GM12892 (cell line): ENCODE measurements around the gene ATP2B2.

ENCODE experiments used
- DNase-seq: peaks from one replicate; pipeline ENCODE4 v3.0.0; 2011; ENCODE audit not compliant: insufficient read length
- FAIRE-seq: peaks from 2 replicates; lab custom pipeline; 2011; peaks lifted over from hg19 to GRCh38; lab: Jason Lieb, UNC
- POLR2A ChIP-seq: IDR thresholded peaks from 2 replicates; pipeline ENCODE4 v1.6.1; 2011; ENCODE audit warnings: low read depth, low read length, control low read depth
- POLR2AphosphoS5 ChIP-seq: IDR thresholded peaks from 2 replicates; pipeline ENCODE4 v1.6.1; 2011; ENCODE audit warnings: low read depth, low read length, control low read depth
- TAF1 ChIP-seq: IDR thresholded peaks from 2 replicates; pipeline ENCODE4 v1.6.1; 2011; ENCODE audit warnings: low read depth, mild to moderate bottlenecking, control low read depth, low read length, borderline replicate concordance

Gene ATP2B2

DNA sequence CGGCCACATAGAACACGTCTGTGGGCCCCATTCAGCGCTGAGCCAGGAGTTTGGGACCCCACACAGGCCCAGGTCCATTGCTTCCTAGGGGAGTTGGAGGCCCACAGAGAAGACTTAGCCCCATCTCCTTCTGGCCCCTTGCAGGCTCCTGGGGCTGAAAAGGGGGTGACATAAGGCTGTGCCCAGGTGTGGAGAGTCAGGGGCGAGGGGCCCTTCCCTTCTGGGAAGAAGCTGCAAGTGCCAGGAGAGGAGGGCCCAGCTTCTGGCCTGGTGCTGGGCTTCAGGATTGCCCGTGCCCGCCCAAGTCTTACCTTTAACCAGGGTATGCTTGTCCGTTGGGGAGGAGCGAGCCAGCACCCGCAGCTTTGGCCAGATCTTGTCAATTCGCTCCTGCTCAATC lies 155.6 kb downstream of the ATP2B2 start:
- TF ChIP-seq POLR2A (no peak), POLR2AphosphoS5 (no peak), TAF1 (no peak)
- FAIRE-seq (no peak), DNase-seq (no peak)

- DNase-seq, result no peak
- FAIRE-seq, result no peak
Observed at GRCh38 chr3:10348404-10348721, 157.0 kb downstream of the ATP2B2 start.

DNA sequence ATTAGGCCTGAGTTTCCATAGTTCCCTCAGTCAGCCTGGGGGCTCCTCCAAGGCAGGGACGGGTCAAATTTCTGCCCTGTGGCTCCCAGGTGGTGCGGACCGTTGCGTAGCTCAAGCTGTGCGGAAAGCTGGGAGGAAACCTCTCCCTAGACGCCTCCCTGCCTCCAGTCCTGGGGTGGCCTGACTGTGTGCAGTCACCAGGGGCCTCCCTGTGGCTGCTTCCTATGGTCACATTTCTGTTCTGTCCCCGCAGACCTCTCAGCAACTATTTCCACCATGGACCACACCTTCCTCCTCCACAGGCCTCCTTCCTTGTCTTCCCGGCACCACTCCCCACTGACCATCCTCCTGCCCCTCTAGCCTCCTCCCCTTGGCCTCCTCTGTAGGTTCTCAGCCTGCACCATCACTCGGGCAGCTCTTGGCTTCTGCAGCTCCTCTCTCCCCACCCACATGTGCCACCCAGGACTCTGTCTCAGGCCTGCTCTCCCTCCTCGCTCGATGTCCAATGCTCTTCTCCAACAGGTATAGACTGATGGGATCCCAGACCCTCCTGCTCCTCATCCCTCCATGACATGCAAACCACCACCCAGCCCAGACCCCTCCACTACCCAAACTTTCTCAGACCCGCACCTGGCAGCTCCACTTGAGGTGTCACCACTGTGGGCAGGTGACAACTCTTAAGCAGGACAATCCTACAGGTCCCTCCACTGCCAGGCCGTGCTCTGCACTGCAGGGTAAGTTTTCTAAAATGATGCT lies 157.6 kb downstream of the ATP2B2 start:
- no peak for FAIRE-seq

More at GRCh38 chr3:10348404-10348721, 157.0 kb downstream of the ATP2B2 start:
- TF ChIP-seq POLR2AphosphoS5, result no peak

DNA sequence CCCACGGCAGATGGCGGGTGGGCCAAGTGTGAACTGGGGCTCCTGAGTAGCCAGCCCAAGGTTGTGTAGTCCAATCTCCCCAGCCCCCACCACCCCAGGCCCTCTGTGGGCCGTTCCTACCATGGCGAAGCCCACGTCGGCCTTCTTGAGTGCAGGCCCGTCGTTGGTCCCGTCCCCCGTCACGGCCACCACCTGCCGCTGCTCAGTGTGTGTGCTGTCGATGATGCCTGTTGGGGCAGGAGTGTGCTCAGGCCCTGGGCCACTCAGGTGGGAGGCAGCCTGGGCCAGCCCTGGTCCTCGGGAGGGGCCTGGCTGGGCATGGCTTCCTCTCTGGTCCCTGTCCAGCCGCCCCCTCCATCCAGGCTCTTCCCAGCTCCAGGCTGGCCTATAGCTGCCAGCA lies 159.5 kb downstream of the ATP2B2 start:
- TF ChIP-seq TAF1 (no peak), POLR2AphosphoS5 (no peak), POLR2A (no peak)
- no peak for FAIRE-seq
- DNase-seq, result no peak

More for the DNA sequence above, 157.6 kb downstream of the ATP2B2 start:
- no peak for DNase-seq
- TF ChIP-seq POLR2AphosphoS5, result no peak
- no peak for TF ChIP-seq POLR2A

GRCh38 chr3:10344944-10345575 lies 160.3 kb downstream of the ATP2B2 start:
- FAIRE-seq (no peak), DNase-seq (no peak)
- TF ChIP-seq TAF1 (no peak), POLR2AphosphoS5 (no peak), POLR2A (no peak)

DNA sequence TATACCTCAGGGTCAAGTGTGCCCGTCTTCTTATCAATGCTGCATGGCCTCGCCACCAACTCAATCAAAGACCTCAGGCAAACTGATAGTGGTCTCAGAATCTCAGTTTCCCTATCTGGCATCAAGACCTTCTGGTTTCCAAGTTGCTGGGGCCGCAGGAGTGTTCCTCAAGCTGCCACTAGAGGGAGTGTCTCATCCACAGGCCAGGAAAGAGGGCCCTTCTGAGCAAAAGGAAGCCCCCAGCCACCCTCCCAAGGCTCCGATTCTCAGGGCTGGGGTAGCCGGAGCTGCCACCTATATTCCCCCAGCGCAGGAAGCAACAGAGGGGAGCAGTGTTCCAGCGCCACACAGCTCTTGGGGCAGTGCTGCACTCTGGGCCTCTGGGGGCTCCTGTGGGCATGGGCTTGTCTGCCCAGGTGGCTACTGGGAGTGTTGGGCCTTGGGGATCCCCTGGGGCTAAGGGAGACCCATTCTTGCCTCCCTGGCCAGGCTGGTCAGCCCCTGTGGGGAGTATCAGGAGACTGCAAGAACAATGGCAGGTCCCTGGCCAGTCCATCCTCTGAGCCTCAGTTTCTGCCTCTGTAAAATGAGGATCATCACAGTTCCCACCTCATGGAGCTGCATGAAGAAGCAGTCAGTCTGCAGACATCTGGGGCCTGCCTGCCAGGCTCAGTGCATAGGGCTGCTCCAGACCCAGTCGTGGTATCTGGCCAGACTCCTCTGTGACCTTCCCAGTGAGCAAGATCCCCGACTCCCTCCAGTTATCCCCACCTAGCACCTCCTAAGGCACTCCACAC lies 161.0 kb downstream of the ATP2B2 start:
- TF ChIP-seq TAF1 (no peak), POLR2A (no peak), POLR2AphosphoS5 (no peak)
- FAIRE-seq (peak; percentile 81), DNase-seq (peak; percentile 66)

DNA sequence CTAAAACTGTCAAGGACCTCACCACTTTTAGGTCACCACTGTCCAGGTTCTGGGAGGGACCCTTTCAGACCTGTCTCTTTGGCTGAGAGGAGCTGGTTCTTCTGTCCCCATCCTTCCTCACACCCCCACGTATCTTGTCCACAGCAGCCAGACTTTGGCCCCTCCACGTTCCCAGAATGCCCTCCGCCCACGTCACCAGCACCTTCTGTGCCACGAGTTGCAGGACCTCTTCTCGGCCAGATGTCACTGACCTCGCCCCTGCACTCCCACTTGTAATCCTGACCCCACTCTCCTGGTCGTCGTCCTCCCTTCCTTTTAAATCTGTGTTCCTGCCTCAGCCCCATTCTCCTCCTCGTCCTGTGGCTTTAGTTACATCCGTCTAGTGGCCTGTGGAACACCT lies 161.9 kb downstream of the ATP2B2 start:
- TF ChIP-seq TAF1 (no peak), POLR2AphosphoS5 (no peak), POLR2A (no peak)
- no peak for FAIRE-seq
- DNase-seq, result no peak

GRCh38 chr3:10342781-10343180 lies 162.6 kb downstream of the ATP2B2 start:
- DNase-seq, result no peak
- FAIRE-seq, result no peak
- TF ChIP-seq TAF1, result no peak
- no peak for TF ChIP-seq POLR2A
- no peak for TF ChIP-seq POLR2AphosphoS5

DNA sequence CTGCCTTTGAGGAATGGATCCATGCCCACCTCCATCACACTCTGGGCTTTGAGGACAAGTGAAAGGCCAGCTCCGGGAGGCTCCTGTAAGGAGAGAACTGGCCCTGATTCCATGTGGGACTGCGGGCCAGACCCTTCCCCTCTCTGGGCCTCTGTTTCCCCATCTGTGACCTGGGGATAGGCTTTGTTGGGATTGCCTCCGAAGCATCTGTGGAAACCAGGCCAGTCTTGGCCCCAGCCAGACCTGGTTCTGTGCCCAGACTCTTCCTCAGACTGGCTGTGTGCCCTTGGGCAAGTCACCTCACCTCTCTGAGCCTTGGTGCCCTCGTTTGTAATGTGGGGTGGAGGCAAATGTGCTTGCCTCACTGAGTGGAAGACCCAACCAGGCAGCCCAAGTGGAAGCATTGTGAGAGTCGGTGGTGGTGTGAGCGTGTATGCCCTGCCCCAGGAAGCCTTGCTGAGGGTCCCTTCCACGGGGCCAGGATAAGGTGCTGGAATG lies 163.4 kb downstream of the ATP2B2 start:
- no peak for DNase-seq
- TF ChIP-seq POLR2A, result no peak
- no peak for TF ChIP-seq TAF1
- no peak for TF ChIP-seq POLR2AphosphoS5
- no peak for FAIRE-seq

DNA sequence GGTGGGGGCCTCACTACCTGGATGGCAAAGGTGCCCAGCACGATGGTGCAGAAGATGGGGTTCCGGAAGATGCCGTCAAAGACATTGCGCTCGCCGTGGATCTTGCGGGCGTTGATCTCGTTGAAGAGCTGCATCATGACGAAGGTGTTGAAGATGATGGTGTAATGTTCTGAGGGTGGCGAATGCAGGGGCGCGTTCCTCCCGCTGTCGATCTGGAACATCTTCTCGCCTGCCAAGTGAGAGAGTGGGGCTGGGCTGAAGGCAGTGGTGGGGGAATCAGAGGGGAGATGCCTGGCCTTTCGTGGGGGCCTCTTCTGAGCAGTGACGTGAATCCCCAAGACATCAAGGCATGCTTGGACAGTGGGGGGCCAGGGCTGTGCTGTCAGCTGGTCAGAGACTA lies 164.9 kb downstream of the ATP2B2 start:
- no peak for FAIRE-seq

DNA sequence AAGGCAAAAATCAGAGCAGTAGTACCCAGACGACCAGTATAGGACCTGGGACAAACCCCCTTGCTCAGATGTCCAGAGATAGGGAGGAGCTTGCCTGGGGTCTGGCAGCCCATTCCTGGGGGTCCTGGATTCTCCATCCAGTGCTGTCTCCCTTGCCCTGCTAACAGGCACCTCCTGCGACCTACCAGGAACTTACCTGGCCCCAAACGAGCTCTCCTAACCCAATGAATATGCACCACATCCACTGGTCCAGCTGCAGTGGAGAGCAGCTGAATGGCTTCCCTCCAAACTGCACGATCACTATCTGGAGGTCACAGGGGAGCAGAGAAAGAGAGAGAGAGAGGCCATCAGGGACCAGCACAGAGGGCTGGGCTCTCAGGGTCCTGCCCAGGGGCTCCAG lies 165.3 kb downstream of the ATP2B2 start:
- FAIRE-seq (no peak), DNase-seq (no peak)

More for the DNA sequence above, 164.9 kb downstream of the ATP2B2 start:
- DNase-seq, result no peak
- TF ChIP-seq POLR2A, result no peak
- no peak for TF ChIP-seq TAF1
- TF ChIP-seq POLR2AphosphoS5, result no peak

More for the DNA sequence above, 165.3 kb downstream of the ATP2B2 start:
- TF ChIP-seq POLR2AphosphoS5 (no peak), POLR2A (no peak), TAF1 (no peak)
